Activated T-cell treated with anti-CD3 and anti-CD28 coated beads for 24 hours (primary cell): ENCODE measurements around the gene CCDC134.
A peak's percentile ranks its signal among the peaks of the same experiment; 100 is the strongest.
"Not testable (repeated sequence)": the region's sequence is repeated elsewhere in the genome, so short reads cannot be mapped to it uniquely, and the experiment has no call there.

Experiments used
- DNase-seq: peaks from one replicate; pipeline ENCODE4 v3.0.0-alpha.2; 2020; ENCODE audit warnings: low read depth

The CCDC134 gene

DNA sequence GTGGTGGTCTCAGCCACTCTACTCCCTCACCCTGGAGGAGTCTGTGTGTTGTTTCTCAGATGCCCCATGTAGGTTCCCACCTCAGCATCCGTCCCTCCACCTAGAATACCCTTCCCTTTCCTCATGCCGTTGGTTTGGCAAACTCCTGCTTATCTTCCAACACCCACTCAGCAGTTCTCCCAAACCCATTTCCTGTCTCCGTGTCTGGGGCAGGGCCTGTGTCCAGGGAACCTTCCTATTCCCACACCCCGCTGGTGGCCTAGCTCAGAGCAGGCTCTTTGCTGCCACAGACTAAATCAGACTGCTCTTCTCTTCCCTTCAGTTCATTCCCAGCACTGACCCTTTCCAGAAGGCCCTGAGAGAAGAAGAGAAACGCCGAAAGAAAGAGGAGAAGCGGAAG is 24.9 kb downstream of the CCDC134 start:
- no peak for DNase-seq

DNA sequence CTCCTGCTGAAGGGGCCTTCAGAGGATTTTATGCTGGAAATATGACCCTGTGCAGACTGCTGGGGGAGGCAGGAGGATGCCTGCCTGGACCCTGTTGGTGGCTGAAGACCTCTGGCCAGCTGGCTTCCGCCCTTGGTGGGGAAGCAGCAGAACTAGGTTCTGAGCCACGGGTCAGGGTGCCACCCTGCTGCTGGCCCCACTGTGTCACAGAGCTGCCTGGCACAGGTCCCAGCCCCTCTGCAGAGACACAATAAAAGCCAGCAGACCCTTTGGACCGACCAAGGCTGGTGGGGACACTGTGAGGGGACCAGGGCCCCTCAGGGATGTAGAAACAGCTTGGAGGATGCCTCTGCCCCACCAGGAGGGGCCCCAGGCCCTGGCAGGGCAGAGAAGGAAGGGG is 25.5 kb downstream of the CCDC134 start:
- no peak for DNase-seq

DNA sequence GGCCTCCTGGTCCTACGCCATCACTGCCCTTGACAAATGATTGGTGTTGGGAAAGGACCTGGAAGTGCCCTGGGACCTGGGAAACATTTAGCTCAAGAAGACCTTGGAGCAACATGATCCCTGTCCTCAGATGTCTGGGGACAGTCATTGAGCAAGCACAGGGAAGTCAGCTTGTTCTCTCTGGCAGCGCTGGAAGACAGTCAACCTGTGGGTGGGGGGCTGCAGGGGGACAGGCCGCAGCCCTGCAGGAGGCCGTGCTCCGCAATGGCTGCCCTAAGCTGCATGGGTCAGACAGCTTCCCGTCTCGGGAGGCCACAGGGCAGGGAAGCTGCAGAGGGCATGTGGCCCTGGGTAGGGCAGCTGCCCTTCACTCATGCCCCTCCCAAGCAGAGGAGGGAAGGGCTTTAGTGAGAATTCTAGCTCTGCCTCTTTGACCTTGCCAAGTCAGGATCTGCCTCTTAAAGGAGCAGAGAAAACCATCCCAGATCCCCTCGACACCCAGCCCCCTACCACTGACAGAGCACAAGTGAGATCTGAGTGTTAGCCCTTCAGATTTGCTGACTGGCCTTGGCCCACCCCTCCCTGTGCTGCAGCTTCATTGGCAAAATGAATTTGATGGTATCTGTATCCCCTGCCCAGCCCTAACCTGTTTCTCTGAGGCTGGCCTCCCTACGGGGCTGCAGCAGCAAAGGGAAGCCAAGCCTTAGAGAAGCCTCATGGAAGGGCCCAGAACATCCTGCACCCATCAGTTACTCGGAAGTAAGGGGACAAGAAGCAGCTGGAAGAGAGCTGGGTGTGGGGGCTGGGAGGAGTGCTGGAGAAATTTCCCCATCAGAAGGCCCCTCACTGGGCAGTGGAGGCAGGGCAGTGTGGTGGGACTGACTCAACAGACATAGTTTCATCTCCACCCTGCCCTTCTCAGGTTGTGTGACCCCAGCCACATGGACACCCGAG is 26.2 kb downstream of the CCDC134 start:
- DNase-seq = no peak

DNA sequence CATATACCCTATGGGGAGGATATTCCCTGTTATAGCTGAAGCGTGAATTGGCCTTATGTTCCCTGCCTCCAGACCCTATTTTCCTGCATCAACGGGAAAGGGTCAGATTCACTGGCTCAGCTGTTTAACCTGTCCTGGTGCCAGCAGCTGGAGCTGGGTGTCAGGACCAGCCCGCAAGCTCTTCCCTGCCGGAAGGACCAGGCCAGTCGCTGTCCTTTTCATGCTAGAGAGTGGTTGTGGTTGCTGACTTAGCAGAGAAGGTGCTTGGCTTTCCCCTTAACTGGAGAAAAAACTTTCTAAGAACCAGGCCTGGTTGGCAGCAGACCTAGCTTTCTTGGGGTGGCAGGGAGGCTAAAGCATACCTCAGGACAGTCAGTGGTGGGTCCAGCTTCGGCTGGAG is 27.2 kb downstream of the CCDC134 start:
- DNase-seq = no peak

DNA sequence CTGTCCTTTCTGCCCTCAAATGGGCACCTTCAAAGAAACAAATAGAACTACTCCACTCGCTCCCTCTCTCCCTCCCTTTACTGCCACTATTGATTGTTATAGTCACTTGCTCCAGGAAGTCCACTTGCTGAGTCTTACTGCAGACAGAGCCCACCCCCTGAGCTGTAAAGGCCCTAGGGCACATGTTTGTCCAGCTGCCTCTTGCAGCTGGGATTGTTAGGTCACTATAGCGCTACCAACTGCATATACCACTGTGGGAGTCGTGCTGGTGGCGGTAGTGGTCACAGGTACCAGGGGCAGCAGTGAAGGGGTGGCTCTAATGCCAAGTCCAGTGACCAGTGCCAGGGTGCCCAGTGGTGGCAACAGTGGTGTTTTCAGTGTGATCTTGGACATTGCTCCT is 28.0 kb downstream of the CCDC134 start:
- DNase-seq = no peak

DNA sequence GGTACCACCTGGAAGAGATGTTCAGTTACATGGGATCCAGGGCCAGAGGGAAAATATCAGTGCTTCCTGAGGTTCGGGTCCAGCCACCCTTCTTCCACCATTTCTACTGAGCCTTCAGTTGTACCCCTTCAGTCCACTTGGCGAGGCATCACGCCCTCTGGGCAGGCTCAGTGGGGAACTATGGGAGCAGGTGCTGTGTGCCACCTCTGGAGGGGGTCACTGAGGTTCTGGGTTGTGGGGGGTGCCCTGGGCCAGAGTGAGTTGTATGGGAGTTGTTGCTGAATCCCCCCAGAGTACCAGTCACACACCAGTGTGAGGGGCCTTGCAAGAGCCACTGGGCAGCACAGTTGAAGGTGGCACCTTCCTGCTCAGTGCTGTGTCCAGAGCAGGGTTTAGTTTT is 29.7 kb downstream of the CCDC134 start:
- no peak for DNase-seq

DNA sequence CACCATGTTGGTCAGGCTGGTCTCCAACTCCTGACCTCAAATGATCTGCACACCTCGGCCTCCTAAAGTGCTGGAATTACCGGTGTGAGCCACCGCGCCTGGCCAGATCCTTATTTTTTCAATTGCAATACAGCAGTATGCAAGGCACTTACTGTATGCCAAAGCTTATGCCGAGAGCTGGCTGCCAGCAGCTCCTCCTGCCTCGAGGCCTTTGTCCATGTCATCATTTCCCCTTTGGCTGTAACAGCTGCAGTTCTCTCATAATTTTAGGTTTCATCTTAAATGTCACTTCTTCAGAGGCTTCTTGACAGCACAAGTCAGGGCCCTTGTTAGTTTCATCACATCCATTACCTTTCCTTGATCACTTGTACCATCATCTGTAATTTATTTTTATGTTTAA is 30.9 kb downstream of the CCDC134 start:
- DNase-seq = no peak

DNA sequence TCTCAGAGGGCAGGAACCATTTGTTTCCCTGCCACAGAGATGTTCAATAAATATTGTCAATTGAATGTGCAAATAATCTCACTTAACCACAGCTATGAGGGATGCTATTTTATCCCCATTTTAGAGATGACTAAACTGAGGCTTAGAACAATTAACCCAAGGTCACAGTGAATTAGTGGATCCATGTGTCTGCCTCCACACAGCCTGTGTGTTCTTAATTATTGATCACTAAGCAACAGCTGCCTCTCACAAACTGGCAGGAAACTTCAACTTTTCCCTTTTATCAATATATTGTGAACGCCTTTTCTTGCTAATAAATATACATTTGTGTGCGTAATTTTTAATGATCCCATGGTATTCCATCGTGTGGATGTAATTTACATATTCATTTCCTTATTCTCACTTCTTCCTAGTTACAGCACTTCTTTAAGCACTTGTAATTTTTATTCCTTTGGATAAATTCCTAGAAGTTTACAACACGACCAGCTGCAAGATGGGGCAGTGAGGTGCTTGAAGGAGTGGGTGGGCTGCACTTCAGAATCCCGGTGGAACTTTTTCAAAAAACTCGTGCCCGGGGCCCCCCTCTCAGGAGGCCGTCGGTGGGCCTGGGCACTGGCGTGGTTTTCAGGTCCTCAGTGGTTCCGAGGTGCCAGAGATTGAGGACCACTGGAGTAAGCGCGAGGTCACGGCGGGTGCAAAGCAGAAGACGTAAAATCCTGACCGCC is 31.5 kb downstream of the CCDC134 start:
- DNase-seq = no peak

DNA sequence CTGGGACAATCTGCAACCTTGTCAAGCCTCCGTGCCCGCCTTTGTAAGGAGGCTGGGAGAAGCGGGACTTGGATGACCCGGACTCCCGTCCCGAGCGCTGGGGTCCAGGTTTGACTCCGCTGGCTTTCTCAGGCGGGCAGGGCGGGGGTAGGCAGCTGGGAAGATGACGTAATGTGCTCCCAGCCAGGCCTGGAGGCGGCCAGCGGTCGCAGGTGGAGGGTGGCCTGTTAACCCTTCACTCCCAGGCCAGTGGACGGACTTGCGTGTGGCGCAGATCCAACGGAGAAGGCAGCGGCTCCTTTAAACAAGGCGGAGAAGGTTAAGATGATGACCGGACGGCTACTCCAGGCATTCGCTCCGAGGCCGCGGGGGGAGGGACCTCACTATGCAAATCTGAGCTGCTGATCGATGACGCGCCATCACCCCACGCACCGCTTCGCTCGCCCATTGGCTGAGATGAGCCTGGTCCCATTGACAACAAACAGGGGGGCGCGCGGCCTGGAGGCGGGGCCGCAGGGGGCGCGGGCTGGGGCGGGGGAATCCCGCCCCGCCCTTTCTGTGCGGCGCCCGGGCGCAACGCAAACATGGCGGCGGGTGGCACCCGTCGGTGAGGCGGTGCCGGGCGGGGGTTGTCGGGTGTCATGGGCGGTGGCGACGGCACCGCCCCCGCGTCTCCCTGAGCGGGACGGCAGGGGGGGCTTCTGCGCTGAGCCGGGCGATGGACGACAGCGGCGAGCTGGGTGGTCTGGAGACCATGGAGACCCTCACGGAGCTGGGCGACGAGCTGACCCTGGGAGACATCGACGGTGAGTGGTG is 32.3 kb downstream of the CCDC134 start, which contains the start of gene SREBF2:
Gene SREBF2 (plus strand): TSS at position 553 of the 816 bp plus-strand sequence. CDS start 166 bp downstream, at position 719.
- peak; percentile 99 for DNase-seq

DNA sequence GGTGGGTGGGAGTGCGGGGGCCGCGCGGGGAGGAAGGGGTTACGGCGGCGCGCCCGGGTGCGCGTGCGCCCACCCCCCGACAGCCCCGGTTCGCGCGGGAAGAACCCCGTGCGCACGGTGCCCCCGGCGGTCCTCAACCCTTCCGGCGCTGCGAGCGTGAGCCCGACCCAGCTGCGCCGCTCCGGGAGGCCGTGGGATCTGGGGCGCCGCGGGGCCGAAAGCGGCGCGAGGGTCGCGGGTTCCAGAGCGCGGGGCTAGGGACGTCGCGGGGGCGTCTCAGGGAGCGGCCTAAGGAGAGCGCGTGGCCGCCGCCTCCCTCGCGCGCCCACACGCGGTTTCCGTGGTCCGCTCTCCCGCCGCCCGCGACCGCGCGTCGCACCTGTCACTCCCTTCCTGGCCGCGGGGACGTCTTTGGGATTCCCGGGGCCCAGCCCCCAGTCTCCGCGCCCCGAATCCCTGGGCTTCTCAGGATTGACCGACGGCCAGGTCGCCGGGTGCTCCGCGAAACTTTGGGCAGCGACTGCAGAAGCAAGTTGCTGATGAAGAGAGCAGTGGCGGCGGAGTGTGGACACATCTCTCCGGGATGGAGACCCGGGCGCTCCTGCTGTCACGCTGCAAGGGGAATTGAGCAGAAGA is 33.0 kb downstream of the CCDC134 start:
- peak; percentile 30 for DNase-seq

DNA sequence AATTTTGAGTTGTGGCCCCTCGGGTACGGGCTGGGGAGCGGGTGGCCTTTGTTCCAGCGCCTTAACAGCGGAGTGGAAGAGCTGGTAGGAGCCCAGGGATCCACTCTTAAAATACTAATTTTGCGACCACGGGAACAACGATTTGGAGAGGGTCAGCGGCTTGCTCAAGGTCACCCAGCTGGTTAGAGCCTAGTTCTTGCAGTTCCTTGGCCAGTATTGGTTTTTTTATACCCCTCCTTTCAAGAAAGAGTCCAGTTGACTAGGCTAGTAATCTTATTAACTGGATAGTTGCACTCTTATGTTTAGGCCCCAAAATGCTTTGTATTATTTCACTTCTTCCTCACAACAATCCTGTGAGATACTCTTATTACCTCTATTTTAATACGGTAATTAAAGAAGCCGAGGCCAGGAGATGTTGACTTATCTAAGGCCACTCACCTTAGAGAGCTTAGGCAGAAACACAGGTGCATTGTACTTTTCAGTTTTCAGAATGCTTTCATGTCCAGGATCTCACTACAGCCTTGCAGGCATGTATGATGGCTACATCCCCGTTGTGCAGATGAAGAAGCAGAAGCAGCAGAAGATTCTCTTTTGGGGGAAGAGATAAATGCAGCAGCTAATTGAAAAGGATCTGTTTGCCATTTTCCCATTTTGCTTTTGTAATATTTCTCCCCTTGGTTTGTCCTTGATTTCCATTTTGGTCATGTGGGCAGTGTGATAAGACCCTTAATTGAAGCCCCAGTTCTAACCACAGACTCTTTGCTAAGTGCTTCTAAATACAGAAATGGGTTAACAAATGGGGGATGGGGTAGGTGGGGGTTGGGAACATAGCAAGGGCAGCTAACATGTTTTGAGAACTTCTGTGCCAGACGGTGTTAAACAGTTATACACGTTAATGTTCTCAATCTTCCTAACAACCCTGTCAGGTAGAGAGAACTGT is 33.8 kb downstream of the CCDC134 start:
- no peak for DNase-seq

DNA sequence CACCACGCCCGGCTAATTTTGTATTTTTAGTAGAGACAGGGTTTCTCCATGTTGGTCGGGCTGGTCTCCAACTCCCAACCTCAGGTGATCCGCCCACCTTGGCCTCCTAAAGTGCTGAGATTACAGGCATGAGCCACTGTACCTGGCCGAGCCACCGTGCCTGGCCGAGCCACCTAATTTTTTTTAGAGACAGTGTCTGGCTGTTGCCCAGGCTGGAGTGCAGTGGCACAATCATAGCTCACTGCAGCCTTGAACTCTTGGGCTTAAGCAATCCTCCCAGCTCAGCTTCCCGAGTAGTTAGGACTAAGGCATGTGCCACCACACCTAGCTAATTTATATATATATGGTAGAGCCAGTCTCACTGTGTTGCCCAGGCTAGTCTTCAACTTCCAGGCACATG is 35.0 kb downstream of the CCDC134 start:
- not testable (repeated sequence) for DNase-seq

DNA sequence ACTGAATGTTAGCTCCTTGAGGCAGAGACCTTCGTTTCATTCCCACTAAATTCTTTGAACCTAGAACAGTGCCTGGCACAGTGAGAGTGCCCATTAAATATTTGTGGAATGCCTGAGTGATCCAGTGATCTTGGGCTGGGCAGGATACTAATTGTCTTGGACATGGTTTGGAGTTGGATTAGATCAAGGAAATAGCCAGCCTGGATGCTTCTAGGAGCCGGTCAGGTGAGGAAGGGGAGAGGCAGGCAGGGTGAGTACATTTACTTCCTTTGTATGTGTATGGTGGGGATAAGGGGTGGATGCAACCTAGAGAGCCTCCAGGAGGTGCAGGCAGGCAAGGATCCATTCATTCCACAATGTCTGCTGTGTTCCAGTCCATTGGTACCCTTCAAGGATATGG is 36.1 kb downstream of the CCDC134 start:
- no peak for DNase-seq

DNA sequence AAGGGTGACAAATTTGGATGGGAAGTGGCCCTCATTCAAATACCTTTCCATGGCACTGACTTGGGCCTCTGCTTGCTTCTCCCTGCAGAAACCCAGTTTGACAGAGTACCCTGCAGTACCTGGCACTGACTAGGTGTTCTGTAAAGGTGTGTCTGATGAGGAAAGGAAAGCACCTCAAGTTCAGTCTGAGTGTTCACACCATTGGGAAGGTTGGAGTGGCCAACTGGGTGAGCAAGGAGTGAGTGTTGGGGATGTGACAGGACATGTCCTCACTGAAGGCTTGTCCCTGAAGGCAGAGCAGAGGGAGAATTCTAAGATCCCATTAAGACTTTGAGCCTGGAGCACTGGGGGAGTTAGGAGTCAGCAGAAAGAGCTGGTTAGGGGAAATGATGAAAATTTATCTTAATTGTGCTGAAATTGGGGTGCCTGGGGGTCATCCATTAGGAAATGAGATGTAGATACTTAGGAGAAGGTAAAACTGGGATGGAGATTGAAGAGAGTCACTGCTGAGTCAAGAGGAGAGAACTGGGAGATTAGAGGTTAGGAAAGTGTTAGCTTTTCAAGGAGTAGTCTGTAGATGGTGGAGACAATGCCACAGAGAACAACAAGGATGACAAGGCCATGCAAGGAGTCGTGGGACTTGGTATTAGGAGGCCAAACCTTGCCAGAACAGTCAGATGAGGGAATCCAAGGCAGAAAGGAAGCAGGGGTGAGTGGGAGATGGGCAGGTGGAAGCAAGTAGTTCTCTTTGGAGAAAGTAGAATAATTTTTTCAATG is 38.6 kb downstream of the CCDC134 start:
- no peak for DNase-seq

DNA sequence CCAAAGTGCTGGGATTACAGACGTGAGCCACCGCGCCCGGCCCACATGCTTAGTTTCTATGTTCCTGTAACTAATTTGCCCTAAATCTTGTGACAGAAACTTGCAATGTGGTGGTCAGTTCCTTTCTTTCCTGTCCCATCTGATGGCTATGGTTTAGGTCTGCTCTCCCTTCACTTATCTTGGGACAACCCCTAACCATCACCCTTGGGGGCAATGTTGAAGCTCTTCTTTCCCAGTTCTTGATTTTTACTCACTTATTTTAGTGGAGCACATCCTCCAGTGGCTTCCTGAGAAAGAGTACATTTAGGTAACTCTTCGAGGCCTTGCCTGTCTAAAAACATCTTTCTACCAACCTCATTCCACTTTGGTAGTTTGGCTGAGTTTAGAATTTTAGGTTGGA is 39.7 kb downstream of the CCDC134 start:
- no peak for DNase-seq

DNA sequence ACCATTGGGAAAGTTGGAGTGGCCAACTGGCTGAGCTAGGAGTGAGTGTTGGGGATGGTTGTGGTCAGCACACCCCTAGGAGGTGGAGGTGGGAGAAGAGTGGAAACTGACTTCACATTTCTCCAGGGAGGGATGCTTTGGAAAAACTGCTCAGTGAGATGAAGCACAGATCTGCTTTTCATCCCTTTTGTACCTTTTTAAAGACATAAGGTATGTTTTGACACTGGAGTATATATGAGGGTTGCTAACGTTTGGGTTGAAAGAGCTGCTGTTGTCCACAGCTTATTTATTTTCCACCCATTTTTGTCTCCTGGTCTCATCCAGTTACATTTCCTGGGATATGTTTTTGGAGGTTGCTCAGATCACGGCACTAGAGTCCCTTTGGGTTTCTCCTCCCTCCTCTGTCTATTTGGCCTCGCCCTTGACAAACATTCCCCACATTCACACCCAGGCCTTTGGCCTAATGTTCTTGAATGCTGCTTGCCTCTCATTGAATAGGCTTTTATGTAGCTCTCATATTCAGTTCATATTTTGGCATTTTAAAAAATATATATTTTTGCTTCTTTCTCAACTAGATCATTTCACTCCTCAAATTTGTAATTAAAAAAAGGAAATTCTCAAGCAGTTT is 40.7 kb downstream of the CCDC134 start:
- no peak for DNase-seq

DNA sequence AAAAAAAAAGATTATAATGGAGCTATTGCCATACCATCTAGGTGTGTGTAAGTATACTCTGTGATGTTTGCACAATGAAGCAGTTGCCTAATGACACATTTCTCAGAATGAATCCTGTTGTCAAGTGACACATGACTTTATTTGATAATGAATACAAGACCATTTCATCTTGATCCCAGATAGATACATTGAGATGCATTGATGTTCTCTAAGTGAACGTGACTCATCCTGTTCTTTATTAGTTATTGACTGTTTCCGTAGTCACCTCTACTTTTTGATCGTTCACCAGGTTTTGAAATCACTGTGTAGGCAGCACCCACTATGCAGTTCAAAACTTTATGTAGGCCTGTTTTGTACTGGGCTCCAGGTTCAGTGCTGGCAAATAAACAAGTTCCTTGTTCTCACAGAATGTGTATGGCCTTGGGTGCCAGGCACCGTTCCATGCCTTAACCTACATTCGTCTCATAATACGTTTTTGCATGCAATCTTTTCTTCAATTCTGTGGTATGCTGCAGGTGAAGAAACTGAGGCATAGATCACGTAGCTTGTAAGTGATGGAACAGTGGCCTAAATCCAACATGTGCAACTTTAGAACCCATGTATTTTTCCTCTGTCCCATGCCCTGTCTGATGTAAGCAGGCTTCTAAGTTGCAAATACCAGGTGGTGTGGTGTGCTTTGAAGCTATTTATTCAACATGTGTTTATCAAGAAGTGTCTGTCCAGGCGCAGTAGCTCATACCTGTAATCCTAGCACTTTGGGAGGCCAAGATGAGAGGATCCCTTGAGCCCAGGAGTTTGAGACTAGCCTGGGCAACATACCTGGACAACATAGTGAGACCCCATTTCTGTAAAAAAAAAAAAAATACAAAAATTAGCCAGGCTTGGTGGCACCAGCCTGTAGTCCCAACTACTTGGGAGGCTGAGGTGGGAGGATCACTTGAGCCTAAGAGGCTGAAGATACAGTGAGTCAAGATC is 42.8 kb downstream of the CCDC134 start:
- no peak for DNase-seq

DNA sequence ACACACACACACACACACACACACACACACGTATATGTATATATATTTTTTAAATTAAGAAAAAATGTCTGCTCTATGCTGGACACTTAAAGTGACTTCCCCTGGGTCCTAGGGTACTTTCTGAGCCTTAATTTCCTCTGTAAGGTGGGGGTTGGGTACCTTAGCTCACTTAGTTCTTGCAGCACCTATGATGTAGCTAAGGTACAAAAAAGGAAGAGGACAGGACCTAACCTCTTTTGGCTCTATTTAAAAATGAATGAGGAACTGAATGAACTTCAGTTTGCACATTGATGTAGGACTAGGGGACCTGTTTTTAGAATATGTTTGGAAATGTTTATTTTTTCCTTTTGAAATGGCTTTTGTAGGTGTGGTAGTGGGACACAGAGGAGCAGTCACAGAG is 43.6 kb downstream of the CCDC134 start:
- DNase-seq = no peak
